Measurements from ENCODE around the gene BCAR1. TPM values are rescaled to one million over a fixed set of nuclear protein-coding genes. Genes with fewer than 3 reads are reported as not detected.

The BCAR1 gene
- total and polyA plus RNA-seq, 4 donors: 25.1 to 98.0 (median 59.0) TPM

- no peaks in the 10 kb centered on the region for H3K27me3 ChIP-seq (ENCODE audit: control insufficient read depth, insufficient read depth, low read length)
- H3K4me1 ChIP-seq (ENCODE audit: control insufficient read depth, insufficient read depth, low read length): peaks cover 91% of the 10 kb centered on the region
- H3K27ac ChIP-seq (ENCODE audit: low read depth, low read length): peak overlapping the region; percentile 97
- H3K4me3 ChIP-seq (ENCODE audit: low read depth, low read length): peak overlapping the region; percentile 56
- H3K36me3 ChIP-seq (ENCODE audit: control insufficient read depth, insufficient read depth, low read length): peaks cover 40% of the 10 kb centered on the region
- no peak for DNase-seq (ENCODE audit: low read depth in 4 of 6, low spot score in 6 of 6)
- 86% methylated on average over 3 of the region's 5 CpGs for WGBS (ENCODE audit: insufficient coverage)
- no peaks in the 10 kb centered on the region for H3K9me3 ChIP-seq (ENCODE audit: control insufficient read depth, insufficient read depth, low read length)
Measured at GRCh38 chr16:75249441-75249840, 2.0 kb downstream of the BCAR1 start.

GRCh38 chr16:75248536-75249380, 2.7 kb downstream of the BCAR1 start:
- Histone ChIP-seq H3K27ac (ENCODE audit: low read depth, low read length) (peak overlapping the region; percentile 97), H3K9me3 (ENCODE audit: control insufficient read depth, insufficient read depth, low read length) (no peaks in the 10 kb centered on the region), H3K4me3 (ENCODE audit: low read depth, low read length) (peak overlapping the region; percentile 4), H3K27me3 (ENCODE audit: control insufficient read depth, insufficient read depth, low read length) (no peaks in the 10 kb centered on the region), H3K4me1 (ENCODE audit: control insufficient read depth, insufficient read depth, low read length) (peaks cover 91% of the 10 kb centered on the region), H3K36me3 (ENCODE audit: control insufficient read depth, insufficient read depth, low read length) (peaks cover 47% of the 10 kb centered on the region)
- WGBS (ENCODE audit: insufficient coverage): 63% methylated on average over 16 of the region's 17 CpGs
- no peak for DNase-seq (ENCODE audit: low read depth in 4 of 6, low spot score in 6 of 6)

- 75% methylated on average over 13 of the region's 13 CpGs for WGBS (ENCODE audit: insufficient coverage)
- DNase-seq (ENCODE audit: low read depth in 4 of 6, low spot score in 6 of 6): no peak
- Histone ChIP-seq H3K9me3 (ENCODE audit: control insufficient read depth, insufficient read depth, low read length) (no peaks in the 10 kb centered on the region), H3K4me3 (ENCODE audit: low read depth, low read length) (no peak overlapping the region), H3K27ac (ENCODE audit: low read depth, low read length) (peak overlapping the region; percentile 97), H3K36me3 (ENCODE audit: control insufficient read depth, insufficient read depth, low read length) (peaks cover 49% of the 10 kb centered on the region), H3K27me3 (ENCODE audit: control insufficient read depth, insufficient read depth, low read length) (no peaks in the 10 kb centered on the region), H3K4me1 (ENCODE audit: control insufficient read depth, insufficient read depth, low read length) (peaks cover 89% of the 10 kb centered on the region)
Measured at GRCh38 chr16:75248142-75248535, 3.3 kb downstream of the BCAR1 start.

- H3K9me3 ChIP-seq (ENCODE audit: control insufficient read depth, insufficient read depth, low read length): no peaks in the 10 kb centered on the region
- H3K4me1 ChIP-seq (ENCODE audit: control insufficient read depth, insufficient read depth, low read length): peaks cover 86% of the 10 kb centered on the region
- WGBS (ENCODE audit: insufficient coverage): 66% methylated on average over 13 of the region's 13 CpGs
- H3K36me3 ChIP-seq (ENCODE audit: control insufficient read depth, insufficient read depth, low read length): peaks cover 52% of the 10 kb centered on the region
- peak in 1 of 6 donors; percentile 63 for DNase-seq (ENCODE audit: low read depth in 4 of 6, low spot score in 6 of 6)
- no peaks in the 10 kb centered on the region for H3K27me3 ChIP-seq (ENCODE audit: control insufficient read depth, insufficient read depth, low read length)
- H3K27ac ChIP-seq (ENCODE audit: low read depth, low read length): peak overlapping the region; percentile 97
- peak overlapping the region; percentile 26 for H3K4me3 ChIP-seq (ENCODE audit: low read depth, low read length)
Measured at GRCh38 chr16:75247249-75247648, 4.2 kb downstream of the BCAR1 start.

- no peaks in the 10 kb centered on the region for H3K27me3 ChIP-seq (ENCODE audit: control insufficient read depth, insufficient read depth, low read length)
- no peak for DNase-seq (ENCODE audit: low read depth in 4 of 6, low spot score in 6 of 6)
- H3K4me3 ChIP-seq (ENCODE audit: low read depth, low read length): no peak overlapping the region
- H3K36me3 ChIP-seq (ENCODE audit: control insufficient read depth, insufficient read depth, low read length): peaks cover 58% of the 10 kb centered on the region
- no peaks in the 10 kb centered on the region for H3K9me3 ChIP-seq (ENCODE audit: control insufficient read depth, insufficient read depth, low read length)
- peak overlapping the region; percentile 97 for H3K27ac ChIP-seq (ENCODE audit: low read depth, low read length)
- WGBS (ENCODE audit: insufficient coverage): 83% methylated on average over 12 of the region's 12 CpGs
- H3K4me1 ChIP-seq (ENCODE audit: control insufficient read depth, insufficient read depth, low read length): peaks cover 86% of the 10 kb centered on the region
Measured at GRCh38 chr16:75246504-75247205, 4.8 kb downstream of the BCAR1 start.

GRCh38 chr16:75244844-75245758, 6.3 kb downstream of the BCAR1 start:
- peak in 2 of 6 donors; percentile 52 to 89 for DNase-seq (ENCODE audit: low read depth in 4 of 6, low spot score in 6 of 6)
- Histone ChIP-seq H3K4me3 (ENCODE audit: low read depth, low read length) (no peak overlapping the region), H3K27me3 (ENCODE audit: control insufficient read depth, insufficient read depth, low read length) (no peaks in the 10 kb centered on the region), H3K9me3 (ENCODE audit: control insufficient read depth, insufficient read depth, low read length) (no peaks in the 10 kb centered on the region), H3K4me1 (ENCODE audit: control insufficient read depth, insufficient read depth, low read length) (peaks cover 95% of the 10 kb centered on the region), H3K36me3 (ENCODE audit: control insufficient read depth, insufficient read depth, low read length) (peaks cover 72% of the 10 kb centered on the region), H3K27ac (ENCODE audit: low read depth, low read length) (peak overlapping the region; percentile 97)
- WGBS (ENCODE audit: insufficient coverage): 32% methylated on average over 21 of the region's 25 CpGs

GRCh38 chr16:75244225-75244809, 7.1 kb downstream of the BCAR1 start:
- DNase-seq (ENCODE audit: low read depth in 4 of 6, low spot score in 6 of 6): peak in 1 of 6 donors; percentile 38
- Histone ChIP-seq H3K27me3 (ENCODE audit: control insufficient read depth, insufficient read depth, low read length) (no peaks in the 10 kb centered on the region), H3K36me3 (ENCODE audit: control insufficient read depth, insufficient read depth, low read length) (peaks cover 80% of the 10 kb centered on the region), H3K27ac (ENCODE audit: low read depth, low read length) (peak overlapping the region; percentile 97), H3K9me3 (ENCODE audit: control insufficient read depth, insufficient read depth, low read length) (no peaks in the 10 kb centered on the region), H3K4me1 (ENCODE audit: control insufficient read depth, insufficient read depth, low read length) (peaks cover 95% of the 10 kb centered on the region), H3K4me3 (ENCODE audit: low read depth, low read length) (no peak overlapping the region)
- WGBS (ENCODE audit: insufficient coverage): 84% methylated on average over 6 of the region's 7 CpGs

GRCh38 chr16:75243667-75244224, 7.7 kb downstream of the BCAR1 start:
- Histone ChIP-seq H3K9me3 (ENCODE audit: control insufficient read depth, insufficient read depth, low read length) (no peaks in the 10 kb centered on the region), H3K27me3 (ENCODE audit: control insufficient read depth, insufficient read depth, low read length) (no peaks in the 10 kb centered on the region), H3K36me3 (ENCODE audit: control insufficient read depth, insufficient read depth, low read length) (peaks cover 83% of the 10 kb centered on the region), H3K4me3 (ENCODE audit: low read depth, low read length) (no peak overlapping the region), H3K27ac (ENCODE audit: low read depth, low read length) (peak overlapping the region; percentile 97), H3K4me1 (ENCODE audit: control insufficient read depth, insufficient read depth, low read length) (peaks cover 95% of the 10 kb centered on the region)
- WGBS (ENCODE audit: insufficient coverage): 86% methylated on average over 17 of the region's 20 CpGs
- DNase-seq (ENCODE audit: low read depth in 4 of 6, low spot score in 6 of 6): no peak

Measured in spinal cord (tissue), 10 donors.